ENCODE results near the gene KIF3B.
"Not testable (repeated sequence)": the region's sequence is repeated elsewhere in the genome, so short reads cannot be mapped to it uniquely, and the experiment has no call there.

- TF ChIP-seq CTCF, POLR2A (IDR thresholded peaks at IDR 0.05): not testable (repeated sequence)
Measured at GRCh38 chr20:32341053-32341452, 63.6 kb downstream of the KIF3B start.

Measured in adrenal gland (tissue), 5 donors.